BJ (cell line): ENCODE measurements around the gene VEZT. TPM values are rescaled to one million over a fixed set of nuclear protein-coding genes. Genes with fewer than 3 reads are reported as not detected.
"Not testable (repeated sequence)": the region's sequence is repeated elsewhere in the genome, so short reads cannot be mapped to it uniquely, and the experiment has no call there.

Experiments
- CTCF ChIA-PET: fragments of 350-600 bp; formaldehyde crosslinking; extraction: SDS; loops from one replicate; lab custom pipeline; 2021; ENCODE audit warnings: antibody characterized with exemption, inconsistent platforms; lab: Yijun Ruan, JAX
- POLR2A ChIA-PET: fragments of 300-600 bp; sonication (Branson Sonifier 250); formaldehyde crosslinking; extraction: SDS; loops from one replicate; lab custom pipeline; 2021; ENCODE audit warnings: antibody characterized with exemption; lab: Charles Lee
- DNase-seq: peaks from one replicate; pipeline ENCODE4 v3.0.0-alpha.2; 2011; ENCODE audit warnings: low read depth
- H3K27me3 ChIP-seq: 2 replicates; pipeline ENCODE4 v1.6.0; 2011; ENCODE audit warnings: low read length; ENCODE audit not compliant: control insufficient read depth, insufficient read depth
- H3K36me3 ChIP-seq: 2 replicates; pipeline ENCODE4 v1.5.1; 2011; ENCODE audit warnings: low read length; ENCODE audit not compliant: control insufficient read depth, insufficient read depth
- H3K4me3 ChIP-seq: 2 replicates; pipeline ENCODE4 v1.5.1; 2011; ENCODE audit warnings: low read depth, mild to moderate bottlenecking, control low read depth, low read length
- polyA plus RNA-seq: library from polyadenylated mRNA; depleted of rRNA; stranded (reverse); fragments of >200 nt; gene quantifications from 2 replicates; pipeline ENCODE4 v1.2.3, GENCODE V29; 2011
- TF ChIP-seq, protein P1 (sequence below): IDR thresholded peaks from 2 replicates; pipeline ENCODE4 v1.5.1; 2011; ENCODE audit warnings: low read depth, mild to moderate bottlenecking, control low read depth, inconsistent platforms, low read length, moderate library complexity; ENCODE audit not compliant: insufficient read depth

Gene VEZT
- polyA plus RNA-seq, 1 experiment: 50.6 TPM

DNA sequence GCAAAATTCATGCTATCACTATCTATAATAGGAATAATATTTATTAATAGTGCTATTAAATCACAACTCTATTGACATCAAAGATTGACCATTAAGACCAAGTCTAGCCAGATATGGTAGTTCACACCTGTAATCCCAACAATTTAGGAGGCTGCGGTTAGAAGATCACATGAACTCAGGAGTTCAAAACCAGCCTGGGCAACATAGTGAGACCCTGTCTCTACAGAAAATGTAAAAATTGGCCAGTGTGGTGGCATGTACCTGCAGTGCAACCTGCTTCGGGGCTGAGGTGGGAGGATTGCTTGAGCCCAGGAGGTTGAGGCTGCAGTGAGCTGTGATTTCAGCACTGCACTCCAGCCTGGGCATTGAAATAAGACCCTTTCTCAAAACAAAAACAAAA lies 11.0 kb downstream of the VEZT start:
- Histone ChIP-seq H3K36me3 (peaks cover 1% of the 10 kb centered on the region), H3K4me3 (no peak overlapping the region), H3K27me3 (no peaks in the 10 kb centered on the region)
- ChIA-PET POLR2A (interaction anchor here (0.7 kb wide), 1 partner anchor 27 kb away, joined by 4 read pairs; no protein-coding TSS in a partner anchor), CTCF (interaction anchor here (0.6 to 1.0 kb wide), 2 partner anchors 9 to 56 kb away, joined by 3 read pairs; no protein-coding TSS in a partner anchor)
- TF ChIP-seq, protein P1, sequence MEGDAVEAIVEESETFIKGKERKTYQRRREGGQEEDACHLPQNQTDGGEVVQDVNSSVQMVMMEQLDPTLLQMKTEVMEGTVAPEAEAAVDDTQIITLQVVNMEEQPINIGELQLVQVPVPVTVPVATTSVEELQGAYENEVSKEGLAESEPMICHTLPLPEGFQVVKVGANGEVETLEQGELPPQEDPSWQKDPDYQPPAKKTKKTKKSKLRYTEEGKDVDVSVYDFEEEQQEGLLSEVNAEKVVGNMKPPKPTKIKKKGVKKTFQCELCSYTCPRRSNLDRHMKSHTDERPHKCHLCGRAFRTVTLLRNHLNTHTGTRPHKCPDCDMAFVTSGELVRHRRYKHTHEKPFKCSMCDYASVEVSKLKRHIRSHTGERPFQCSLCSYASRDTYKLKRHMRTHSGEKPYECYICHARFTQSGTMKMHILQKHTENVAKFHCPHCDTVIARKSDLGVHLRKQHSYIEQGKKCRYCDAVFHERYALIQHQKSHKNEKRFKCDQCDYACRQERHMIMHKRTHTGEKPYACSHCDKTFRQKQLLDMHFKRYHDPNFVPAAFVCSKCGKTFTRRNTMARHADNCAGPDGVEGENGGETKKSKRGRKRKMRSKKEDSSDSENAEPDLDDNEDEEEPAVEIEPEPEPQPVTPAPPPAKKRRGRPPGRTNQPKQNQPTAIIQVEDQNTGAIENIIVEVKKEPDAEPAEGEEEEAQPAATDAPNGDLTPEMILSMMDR: no peak
- no peak for DNase-seq

DNA sequence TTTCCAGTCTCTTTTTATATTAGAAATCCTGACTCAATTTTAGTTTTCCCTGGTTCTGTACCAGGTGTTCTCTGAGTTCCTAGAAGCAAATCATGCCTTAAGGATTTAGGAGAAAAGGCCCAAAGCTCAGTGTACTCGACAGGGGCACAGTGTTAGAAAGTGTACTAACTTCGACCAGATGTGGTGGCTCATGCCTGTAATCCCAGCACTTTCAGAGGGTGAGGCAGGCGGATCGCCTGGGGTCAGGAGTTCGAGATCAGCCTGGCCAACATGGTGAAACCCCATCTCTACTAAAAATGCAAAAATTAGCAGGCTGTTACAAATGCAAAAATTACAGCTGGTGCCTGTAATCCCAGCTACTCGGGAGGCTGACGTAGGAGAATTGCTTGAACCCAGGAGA lies 12.0 kb downstream of the VEZT start:
- ChIA-PET CTCF (interaction anchor here (0.6 to 1.3 kb wide), 4 partner anchors 8 to 61 kb away, joined by 3 to 4 read pairs (median 4); partner anchors contain the start of genes FGD6 and VEZT), POLR2A (interaction anchor here (0.6 kb wide), 1 partner anchor 1847 kb away, joined by 5 read pairs; no protein-coding TSS in a partner anchor)
- TF ChIP-seq, protein P1: no peak

DNA sequence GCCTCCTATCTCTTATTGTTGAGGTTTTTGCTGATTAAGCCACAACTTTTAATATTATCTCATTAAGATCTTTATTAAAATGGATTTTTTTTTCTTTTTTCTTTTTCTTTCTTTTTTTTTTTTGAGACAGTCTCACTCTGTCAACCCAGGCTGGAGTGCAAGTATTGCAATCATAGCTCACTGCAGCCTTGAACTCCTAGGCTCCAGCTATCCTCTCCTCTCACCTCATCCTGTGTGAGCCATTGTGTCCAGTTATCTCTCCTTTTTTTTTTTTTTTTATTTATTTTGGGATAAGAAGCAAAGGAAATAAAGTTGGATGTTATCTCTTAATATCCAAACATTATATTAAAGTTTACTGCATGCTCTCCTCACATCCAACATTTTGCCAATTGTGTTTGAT lies 12.7 kb downstream of the VEZT start:
- ChIA-PET POLR2A (interaction anchor here (0.6 kb wide), 1 partner anchor 1848 kb away, joined by 5 read pairs; no protein-coding TSS in a partner anchor), CTCF (interaction anchor here (1.1 to 1.3 kb wide), 2 partner anchors 10 to 13 kb away, joined by 3 to 4 read pairs; partner anchors contain the start of genes FGD6 and VEZT)
- no peak for DNase-seq
- no peaks in the 10 kb centered on the region for H3K27me3 ChIP-seq
- H3K4me3 ChIP-seq: no peak overlapping the region
- TF ChIP-seq, protein P1: no peak
- peaks cover 1% of the 10 kb centered on the region for H3K36me3 ChIP-seq

More for the DNA sequence above, 12.0 kb downstream of the VEZT start:
- H3K36me3 ChIP-seq: peaks cover 1% of the 10 kb centered on the region
- H3K4me3 ChIP-seq: no peak overlapping the region
- no peaks in the 10 kb centered on the region for H3K27me3 ChIP-seq
- no peak for DNase-seq

DNA sequence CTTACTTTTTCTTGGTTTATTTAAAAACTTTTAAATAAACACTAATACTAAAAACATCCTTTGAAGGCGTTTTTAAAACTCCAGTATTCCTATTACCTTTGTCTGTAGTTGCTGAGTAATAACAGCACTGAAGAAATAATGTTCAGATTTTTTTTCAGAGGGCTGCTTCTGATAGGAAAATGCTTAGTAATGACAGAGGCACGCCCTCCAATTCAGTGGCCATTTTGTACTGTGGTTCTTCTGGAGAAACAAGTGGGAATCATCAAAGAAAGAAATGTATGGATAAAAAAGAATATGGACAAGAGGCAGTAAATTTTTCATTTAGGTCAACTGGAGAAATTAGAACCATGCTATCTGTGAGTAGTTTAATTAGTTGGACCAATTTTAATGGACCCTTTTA lies 13.6 kb downstream of the VEZT start:
- no peaks in the 10 kb centered on the region; the same call in 1 of the 2 replicates for H3K36me3 ChIP-seq
- H3K27me3 ChIP-seq: no peaks in the 10 kb centered on the region
- no peak overlapping the region for H3K4me3 ChIP-seq
- DNase-seq: no peak
- POLR2A ChIA-PET: interaction anchor here (0.7 kb wide), 1 partner anchor 1059 kb away, joined by 3 read pairs; no protein-coding TSS in a partner anchor
- TF ChIP-seq, protein P1: no peak
- CTCF ChIA-PET: interaction anchor here (1.3 kb wide), 1 partner anchor 14 kb away, joined by 4 read pairs; the partner anchor contains the start of genes FGD6 and VEZT

DNA sequence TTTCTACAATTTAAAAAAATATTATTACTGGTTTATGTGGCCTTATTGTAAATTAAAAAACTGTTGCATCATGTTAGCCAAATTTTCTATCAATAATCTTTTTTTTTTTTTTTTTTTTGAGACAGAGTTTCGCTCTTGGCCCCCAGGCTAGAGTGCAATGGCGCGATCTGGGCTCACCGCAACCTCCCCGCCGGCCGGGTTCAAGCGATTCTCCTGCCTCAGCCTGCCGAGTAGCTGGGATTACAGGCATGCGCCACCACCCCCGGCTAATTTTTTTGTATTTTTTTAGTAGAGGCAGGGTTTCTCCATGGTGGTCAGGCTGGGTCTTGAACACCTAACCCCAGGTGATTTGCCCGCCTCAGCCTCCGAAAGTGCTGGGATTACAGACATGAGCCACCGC lies 16.6 kb downstream of the VEZT start:
- POLR2A ChIA-PET, H3K27me3 ChIP-seq, H3K4me3 ChIP-seq, CTCF ChIA-PET, H3K36me3 ChIP-seq, DNase-seq: not testable (repeated sequence)

DNA sequence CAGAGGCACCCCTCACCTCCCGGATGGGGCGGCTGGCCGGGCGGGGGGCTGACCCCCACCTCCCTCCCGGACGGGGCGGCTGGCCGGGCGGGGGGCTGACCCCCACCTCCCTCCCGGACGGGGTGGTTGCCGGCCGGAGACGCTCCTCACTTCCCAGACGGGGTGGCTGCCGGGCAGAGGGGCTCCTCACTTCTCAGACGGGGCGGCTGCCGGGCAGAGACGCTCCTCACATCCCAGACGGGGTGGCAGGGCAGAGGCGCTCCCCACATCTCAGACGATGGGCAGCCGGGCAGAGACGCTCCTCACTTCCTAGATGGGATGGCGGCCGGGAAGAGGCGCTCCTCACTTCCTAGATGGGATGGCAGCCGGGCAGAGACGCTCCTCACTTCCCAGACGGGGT lies 18.0 kb downstream of the VEZT start:
- CTCF ChIA-PET, H3K4me3 ChIP-seq: not testable (repeated sequence)

More for the DNA sequence above, 18.0 kb downstream of the VEZT start:
- H3K36me3 ChIP-seq, DNase-seq, POLR2A ChIA-PET, H3K27me3 ChIP-seq: not testable (repeated sequence)
